G401.6 (cell line): Measurements from ENCODE around the gene GCHFR.

Source experiments
- FAIRE-seq: peaks from 2 replicates; lab custom pipeline; 2012; peaks lifted over from hg19 to GRCh38; lab: Jason Lieb, UNC

Gene GCHFR

DNA sequence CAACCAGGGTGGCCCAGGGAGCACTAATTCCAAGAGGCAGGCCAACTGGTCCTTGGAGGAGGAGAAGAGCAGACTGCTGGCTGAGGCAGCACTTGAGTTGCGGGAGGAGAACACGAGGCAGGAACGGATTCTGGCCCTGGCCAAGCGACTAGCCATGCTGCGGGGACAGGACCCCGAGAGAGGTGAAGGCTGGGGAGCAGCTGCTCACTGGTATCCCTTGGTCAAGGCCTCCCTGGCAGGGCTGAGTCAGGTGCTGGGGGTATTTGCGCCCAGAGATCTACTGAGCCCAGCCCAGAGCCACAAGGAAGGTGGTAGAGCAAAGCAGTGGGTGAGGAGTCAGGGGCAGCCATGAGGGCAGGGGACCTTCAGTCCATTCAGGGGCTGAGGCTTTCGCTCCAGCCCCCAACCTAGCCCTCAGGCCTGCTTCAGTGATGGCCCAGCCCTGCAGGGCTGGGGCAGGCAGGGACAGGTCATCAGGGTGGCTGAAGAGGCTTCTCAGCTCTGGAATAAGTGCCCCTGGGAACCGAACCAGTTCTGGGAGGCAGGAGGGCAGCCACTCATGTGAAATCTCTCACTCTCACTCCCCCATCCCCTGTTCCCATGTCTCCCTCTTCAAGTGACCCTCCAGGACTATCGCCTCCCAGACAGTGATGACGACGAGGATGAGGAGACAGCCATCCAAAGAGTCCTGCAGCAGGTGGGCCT, 49.0 kb downstream of the GCHFR start:
- no peak for FAIRE-seq

DNA sequence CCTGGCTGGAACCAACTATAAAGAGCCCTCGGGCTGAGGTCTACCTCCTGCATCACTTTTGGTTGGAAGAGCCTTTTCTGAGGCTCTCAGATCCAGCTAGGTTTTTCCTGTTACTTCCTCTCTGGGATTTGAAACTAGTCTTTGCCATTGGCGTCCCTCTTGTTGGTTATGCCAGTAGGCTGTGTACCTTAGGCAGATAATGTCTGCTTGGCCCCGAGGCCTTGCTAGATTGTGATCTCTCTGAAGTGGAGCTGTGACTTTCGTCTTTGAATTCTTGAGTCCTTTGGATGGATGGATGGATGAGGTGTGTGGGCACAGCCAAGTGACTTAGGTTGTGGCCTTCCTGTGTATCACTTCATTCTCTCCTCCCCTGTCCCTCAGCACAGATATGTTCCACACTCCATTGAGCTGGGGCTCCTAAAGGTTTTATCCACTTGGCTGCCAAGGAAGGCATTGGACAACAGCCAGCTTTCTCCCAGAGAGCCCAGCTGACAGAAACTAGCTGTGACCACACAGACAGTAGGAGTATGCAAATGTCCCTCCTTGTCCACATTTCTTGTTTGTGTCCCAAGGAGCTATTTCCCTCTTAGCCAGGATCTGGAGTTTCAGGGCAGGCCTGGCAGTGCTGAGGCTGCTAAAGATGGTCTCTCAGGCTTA, 51.3 kb downstream of the GCHFR start:
- no peak for FAIRE-seq
